GM12878 (cell line): Measurements from ENCODE around the gene DHRS12. TPM values are rescaled to one million over a fixed set of nuclear protein-coding genes. Genes with fewer than 3 reads are reported as not detected.
A peak's percentile ranks its signal among the peaks of the same experiment; 100 is the strongest.

Experiments
- DPF2 ChIP-seq: fragments of 450-650 bp; IDR thresholded peaks from 2 replicates; pipeline ENCODE4 v1.6.1; 2017; ENCODE audit warnings: mild to moderate bottlenecking
- EP300 ChIP-seq, 2 experiments: fragments of 150-350 bp in 1 of 2; IDR thresholded peaks; 2 replicates each; pipeline ENCODE4 v1.6.1; 2011 to 2012; ENCODE audit warnings: low read depth in 2 of 2, low read length in 2 of 2, borderline replicate concordance in 1 of 2, improper control_type of control experiment in 1 of 2, inconsistent platforms in 1 of 2; ENCODE audit not compliant: control insufficient read depth in 1 of 2
- ESRRA ChIP-seq: IDR thresholded peaks from 2 replicates; pipeline ENCODE4 v1.6.1; 2012; ENCODE audit warnings: mild to moderate bottlenecking, low read length, improper control_type of control experiment
- GABPA ChIP-seq: IDR thresholded peaks from 2 replicates; pipeline ENCODE4 v1.6.1; 2014; ENCODE audit warnings: antibody characterized with exemption, low read depth, mild to moderate bottlenecking, inconsistent platforms
- MEF2B ChIP-seq: fragments of 450-650 bp; IDR thresholded peaks from 2 replicates; pipeline ENCODE4 v1.6.1; 2018; ENCODE audit warnings: mild to moderate bottlenecking, moderate library complexity; ENCODE audit not compliant: partially characterized antibody, poor library complexity, severe bottlenecking
- MXI1 ChIP-seq: fragments of 150-350 bp; IDR thresholded peaks from 2 replicates; pipeline ENCODE4 v1.6.1; 2011; ENCODE audit warnings: low read depth, mild to moderate bottlenecking, inconsistent platforms, low read length, improper control_type of control experiment
- NR2F1 ChIP-seq: fragments of 450-650 bp; conservative IDR thresholded peaks from 2 replicates; pipeline ENCODE4 v1.6.1; 2017; ENCODE audit warnings: mild to moderate bottlenecking
- RB1 ChIP-seq: fragments of 450-650 bp; formaldehyde crosslinking; IDR thresholded peaks from 2 replicates; pipeline ENCODE4 v1.6.1; 2017; ENCODE audit warnings: mild to moderate bottlenecking, borderline replicate concordance
- RELA ChIP-seq: fragments of 450-650 bp; IDR thresholded peaks from 2 replicates; pipeline ENCODE4 v1.8.0; 2014; ENCODE audit warnings: borderline replicate concordance; ENCODE audit not compliant: partially characterized antibody
- RUNX3 ChIP-seq: IDR thresholded peaks from 2 replicates; pipeline ENCODE4 v1.6.1; 2012; ENCODE audit warnings: low read length, inconsistent platforms
- SIN3A ChIP-seq: IDR thresholded peaks from 2 replicates; pipeline ENCODE4 v1.6.1; 2012; ENCODE audit warnings: low read depth, low read length, improper control_type of control experiment
- SP1 ChIP-seq: IDR thresholded peaks from one replicate; pipeline ENCODE4 v1.6.1; 2011; ENCODE audit warnings: low read depth, low read length
- STAT3 ChIP-seq: IDR thresholded peaks from 2 replicates; pipeline ENCODE4 v1.6.1; 2011; ENCODE audit warnings: low read depth, low read length, improper control_type of control experiment
- TAF1 ChIP-seq: IDR thresholded peaks from 2 replicates; pipeline ENCODE4 v1.6.1; 2011; ENCODE audit warnings: mild to moderate bottlenecking, low read depth, low read length, borderline replicate concordance
- TBL1XR1 ChIP-seq: IDR thresholded peaks from 2 replicates; pipeline ENCODE4 v1.6.1; 2012; ENCODE audit warnings: low read depth, low read length, improper control_type of control experiment
- TCF7 ChIP-seq: IDR thresholded peaks from 2 replicates; pipeline ENCODE4 v1.6.1; 2014; ENCODE audit warnings: antibody characterized with exemption, borderline replicate concordance
- YY1 ChIP-seq: IDR thresholded peaks from 2 replicates; pipeline ENCODE4 v1.6.1; 2011; ENCODE audit warnings: low read depth, mild to moderate bottlenecking, low read length
- ZNF207 ChIP-seq: fragments of 450-650 bp; IDR thresholded peaks from 2 replicates; pipeline ENCODE4 v1.6.1; 2014; ENCODE audit warnings: antibody characterized with exemption, mild to moderate bottlenecking, borderline replicate concordance
- polyA plus RNA-seq, 11 experiments: library from polyadenylated mRNA; depleted of rRNA in 4 of 11; unstranded in 6 of 11; stranded (reverse) in 5 of 11; fragments of >200 nt; fragmentation: Nextera tagmentation in 4 of 11; fragmentation: Illumina TruSeq in 1 of 11; extraction: Ambion mirVana in 4 of 11; extraction: Trizol in 1 of 11; gene quantifications; 1 replicate in 1 of 11; 2 replicates in 10 of 11; pipeline versions ENCODE4 v1.2.1 to v1.2.3, GENCODE V29; 2011 to 2016; ENCODE audit warnings: inconsistent platforms in 2 of 11, missing spikeins in 2 of 11, low read depth in 1 of 11
- total RNA-seq, 4 experiments: library from RNA; depleted of rRNA in 3 of 4; stranded (reverse); fragments of >200 nt in 3 of 4; fragmentation: Illumina TruSeq in 1 of 4; extraction: Trizol in 1 of 4; gene quantifications; 2 replicates each; pipeline versions ENCODE4 v1.2.1 to v1.2.3, GENCODE V29; 2013 to 2021
- TF ChIP-seq, protein P1 (sequence below): fragments of 450-650 bp; IDR thresholded peaks from 2 replicates; pipeline ENCODE4 v1.6.1; 2017; ENCODE audit warnings: mild to moderate bottlenecking, moderate library complexity
- TF ChIP-seq, protein P2 (sequence below): IDR thresholded peaks from 2 replicates; pipeline ENCODE4 v1.6.1; 2012; ENCODE audit warnings: improper control_type of control experiment, low read depth, low read length; ENCODE audit not compliant: insufficient replicate concordance

The DHRS12 gene
- total and polyA plus RNA-seq, 10 of the 15 experiments (the other 5 are each of a cell fraction or from before 2014, with no cell fraction given) = 2.9 to 11.3 (median 8.2) TPM

DNA sequence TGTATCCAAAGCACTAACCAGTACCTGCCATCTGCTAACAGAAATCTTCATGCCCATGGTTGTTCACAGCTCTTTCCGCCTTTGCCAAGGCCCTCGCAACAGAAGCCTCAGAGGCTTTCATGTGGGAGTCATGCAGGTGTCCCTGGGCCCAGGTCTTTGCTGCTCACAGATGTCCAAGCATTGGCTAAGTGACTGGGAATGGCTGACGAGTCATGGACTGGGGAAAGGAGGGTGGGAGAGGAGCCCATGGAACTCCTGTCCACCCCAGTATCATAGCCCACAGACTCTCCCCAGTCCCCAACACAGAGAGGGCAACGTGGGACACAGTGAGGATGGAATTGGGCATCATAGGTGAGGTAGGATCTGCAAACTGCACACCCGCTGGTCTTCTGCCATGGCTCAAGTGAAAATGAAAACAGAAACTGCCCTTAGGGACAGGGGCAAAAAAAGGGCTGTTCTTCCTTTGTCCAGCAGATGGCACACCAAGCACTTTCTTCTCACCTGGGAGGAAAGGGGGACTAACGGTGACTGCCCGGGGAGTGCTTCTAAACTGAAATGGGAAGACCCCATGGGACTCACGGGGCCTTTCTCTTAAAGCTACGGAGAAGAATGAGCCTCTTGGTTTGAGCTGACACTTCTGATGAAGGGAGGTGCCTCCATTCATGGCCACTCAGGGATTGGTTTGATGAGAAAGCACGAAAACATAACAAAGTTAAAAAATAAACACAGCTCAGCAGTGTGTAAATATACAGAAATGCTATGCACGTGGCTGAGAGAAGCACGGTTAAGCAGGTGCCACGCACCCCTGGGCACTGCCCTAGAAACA lies 11.1 kb upstream of the DHRS12 start (continued):
- TF ChIP-seq, protein P1, sequence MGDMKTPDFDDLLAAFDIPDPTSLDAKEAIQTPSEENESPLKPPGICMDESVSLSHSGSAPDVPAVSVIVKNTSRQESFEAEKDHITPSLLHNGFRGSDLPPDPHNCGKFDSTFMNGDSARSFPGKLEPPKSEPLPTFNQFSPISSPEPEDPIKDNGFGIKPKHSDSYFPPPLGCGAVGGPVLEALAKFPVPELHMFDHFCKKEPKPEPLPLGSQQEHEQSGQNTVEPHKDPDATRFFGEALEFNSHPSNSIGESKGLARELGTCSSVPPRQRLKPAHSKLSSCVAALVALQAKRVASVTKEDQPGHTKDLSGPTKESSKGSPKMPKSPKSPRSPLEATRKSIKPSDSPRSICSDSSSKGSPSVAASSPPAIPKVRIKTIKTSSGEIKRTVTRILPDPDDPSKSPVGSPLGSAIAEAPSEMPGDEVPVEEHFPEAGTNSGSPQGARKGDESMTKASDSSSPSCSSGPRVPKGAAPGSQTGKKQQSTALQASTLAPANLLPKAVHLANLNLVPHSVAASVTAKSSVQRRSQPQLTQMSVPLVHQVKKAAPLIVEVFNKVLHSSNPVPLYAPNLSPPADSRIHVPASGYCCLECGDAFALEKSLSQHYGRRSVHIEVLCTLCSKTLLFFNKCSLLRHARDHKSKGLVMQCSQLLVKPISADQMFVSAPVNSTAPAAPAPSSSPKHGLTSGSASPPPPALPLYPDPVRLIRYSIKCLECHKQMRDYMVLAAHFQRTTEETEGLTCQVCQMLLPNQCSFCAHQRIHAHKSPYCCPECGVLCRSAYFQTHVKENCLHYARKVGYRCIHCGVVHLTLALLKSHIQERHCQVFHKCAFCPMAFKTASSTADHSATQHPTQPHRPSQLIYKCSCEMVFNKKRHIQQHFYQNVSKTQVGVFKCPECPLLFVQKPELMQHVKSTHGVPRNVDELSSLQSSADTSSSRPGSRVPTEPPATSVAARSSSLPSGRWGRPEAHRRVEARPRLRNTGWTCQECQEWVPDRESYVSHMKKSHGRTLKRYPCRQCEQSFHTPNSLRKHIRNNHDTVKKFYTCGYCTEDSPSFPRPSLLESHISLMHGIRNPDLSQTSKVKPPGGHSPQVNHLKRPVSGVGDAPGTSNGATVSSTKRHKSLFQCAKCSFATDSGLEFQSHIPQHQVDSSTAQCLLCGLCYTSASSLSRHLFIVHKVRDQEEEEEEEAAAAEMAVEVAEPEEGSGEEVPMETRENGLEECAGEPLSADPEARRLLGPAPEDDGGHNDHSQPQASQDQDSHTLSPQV = no peak
- no peak for TF ChIP-seq DPF2
- no peak for TF ChIP-seq RELA
- TF ChIP-seq STAT3 = no peak
- no peak for TF ChIP-seq TCF7
- TF ChIP-seq ZNF207 = no peak; the same call in 1 of the 2 replicates
- TF ChIP-seq MEF2B = peak; percentile 64
- peak; percentile 48; the same call in 1 of the 2 replicates for TF ChIP-seq TAF1
- TF ChIP-seq GABPA = no peak
- TF ChIP-seq SP1 = no peak
- no peak for TF ChIP-seq NR2F1
- TF ChIP-seq, protein P2, sequence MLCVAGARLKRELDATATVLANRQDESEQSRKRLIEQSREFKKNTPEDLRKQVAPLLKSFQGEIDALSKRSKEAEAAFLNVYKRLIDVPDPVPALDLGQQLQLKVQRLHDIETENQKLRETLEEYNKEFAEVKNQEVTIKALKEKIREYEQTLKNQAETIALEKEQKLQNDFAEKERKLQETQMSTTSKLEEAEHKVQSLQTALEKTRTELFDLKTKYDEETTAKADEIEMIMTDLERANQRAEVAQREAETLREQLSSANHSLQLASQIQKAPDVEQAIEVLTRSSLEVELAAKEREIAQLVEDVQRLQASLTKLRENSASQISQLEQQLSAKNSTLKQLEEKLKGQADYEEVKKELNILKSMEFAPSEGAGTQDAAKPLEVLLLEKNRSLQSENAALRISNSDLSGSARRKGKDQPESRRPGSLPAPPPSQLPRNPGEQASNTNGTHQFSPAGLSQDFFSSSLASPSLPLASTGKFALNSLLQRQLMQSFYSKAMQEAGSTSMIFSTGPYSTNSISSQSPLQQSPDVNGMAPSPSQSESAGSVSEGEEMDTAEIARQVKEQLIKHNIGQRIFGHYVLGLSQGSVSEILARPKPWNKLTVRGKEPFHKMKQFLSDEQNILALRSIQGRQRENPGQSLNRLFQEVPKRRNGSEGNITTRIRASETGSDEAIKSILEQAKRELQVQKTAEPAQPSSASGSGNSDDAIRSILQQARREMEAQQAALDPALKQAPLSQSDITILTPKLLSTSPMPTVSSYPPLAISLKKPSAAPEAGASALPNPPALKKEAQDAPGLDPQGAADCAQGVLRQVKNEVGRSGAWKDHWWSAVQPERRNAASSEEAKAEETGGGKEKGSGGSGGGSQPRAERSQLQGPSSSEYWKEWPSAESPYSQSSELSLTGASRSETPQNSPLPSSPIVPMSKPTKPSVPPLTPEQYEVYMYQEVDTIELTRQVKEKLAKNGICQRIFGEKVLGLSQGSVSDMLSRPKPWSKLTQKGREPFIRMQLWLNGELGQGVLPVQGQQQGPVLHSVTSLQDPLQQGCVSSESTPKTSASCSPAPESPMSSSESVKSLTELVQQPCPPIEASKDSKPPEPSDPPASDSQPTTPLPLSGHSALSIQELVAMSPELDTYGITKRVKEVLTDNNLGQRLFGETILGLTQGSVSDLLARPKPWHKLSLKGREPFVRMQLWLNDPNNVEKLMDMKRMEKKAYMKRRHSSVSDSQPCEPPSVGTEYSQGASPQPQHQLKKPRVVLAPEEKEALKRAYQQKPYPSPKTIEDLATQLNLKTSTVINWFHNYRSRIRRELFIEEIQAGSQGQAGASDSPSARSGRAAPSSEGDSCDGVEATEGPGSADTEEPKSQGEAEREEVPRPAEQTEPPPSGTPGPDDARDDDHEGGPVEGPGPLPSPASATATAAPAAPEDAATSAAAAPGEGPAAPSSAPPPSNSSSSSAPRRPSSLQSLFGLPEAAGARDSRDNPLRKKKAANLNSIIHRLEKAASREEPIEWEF = no peak
- TF ChIP-seq EP300 (IDR thresholded peaks at IDR 0.05; ENCODE audit: borderline replicate concordance in 1 of 2, control insufficient read depth in 1 of 2, low read depth in 2 of 2, low read length in 2 of 2) = no peak
- no peak for TF ChIP-seq ESRRA
- TF ChIP-seq MXI1 = peak; percentile 49; the same call in 1 of the 2 replicates
- no peak; the same call in 1 of the 2 replicates for TF ChIP-seq SIN3A
- TF ChIP-seq YY1 = peak; percentile 67; the same call in 1 of the 2 replicates
- TF ChIP-seq TBL1XR1 = no peak
- TF ChIP-seq RB1 = peak; percentile 30; the same call in 1 of the 2 replicates
- TF ChIP-seq RUNX3 = no peak
